HCT116 (cell line): ENCODE data around the gene PPIAL4G.
"Not testable (repeated sequence)": the region's sequence is repeated elsewhere in the genome, so short reads cannot be mapped to it uniquely, and the experiment has no call there.

Source experiments
- CEBPB ChIP-seq: IDR thresholded peaks from 2 replicates; pipeline ENCODE4 v1.6.1; 2012; ENCODE audit warnings: low read depth
- CTCF ChIP-seq, 3 experiments: fragments of 200-600 bp in 1 of 3; sonication (generic) in 1 of 3; IDR thresholded peaks in 2 of 3; conservative IDR thresholded peaks in 1 of 3; 2 replicates each; pipeline ENCODE4 v1.5.1; 2012 to 2017; ENCODE audit warnings: low read depth in 2 of 3, low read length in 2 of 3, antibody characterized with exemption in 1 of 3, borderline replicate concordance in 1 of 3, control low read depth in 1 of 3, mild to moderate bottlenecking in 1 of 3, mixed read lengths in 1 of 3, mixed run types in 1 of 3, moderate library complexity in 1 of 3; ENCODE audit not compliant: insufficient read depth in 1 of 3
- EZH2 ChIP-seq: fragments of 200-600 bp; sonication (generic); IDR thresholded peaks from 2 replicates; pipeline ENCODE4 v1.6.1; 2017; ENCODE audit warnings: antibody characterized with exemption, mixed run types
- POLR2A ChIP-seq: IDR thresholded peaks from 2 replicates; pipeline ENCODE4 v1.7.0; 2011; ENCODE audit warnings: borderline replicate concordance; ENCODE audit not compliant: insufficient read depth, insufficient read length; ENCODE audit errors: extremely low read depth
- POLR2AphosphoS5 ChIP-seq: IDR thresholded peaks from 2 replicates; pipeline ENCODE4 v1.6.1; 2011; ENCODE audit warnings: mild to moderate bottlenecking, low read depth, low read length, moderate library complexity

- not testable (repeated sequence) for TF ChIP-seq POLR2A; POLR2AphosphoS5; EZH2; CTCF (IDR thresholded peaks at IDR 0.05 in 2 of 3, conservative IDR thresholded peaks at IDR 0.05 in 1 of 3; ENCODE audit: borderline replicate concordance in 1 of 3, insufficient read depth in 1 of 3, low read depth in 2 of 3, low read length in 2 of 3); CEBPB
These were observed 30.3 kb downstream of the PPIAL4G start for GRCh38 chr1:148452845-148453244.
